Omental fat pad (tissue), 4 donors: ENCODE results near the gene RDH16. TPM values are rescaled to one million over a fixed set of nuclear protein-coding genes. Genes with fewer than 3 reads are reported as not detected.

Experiments used
- ATAC-seq: fragments of 150-250 bp; one replicate; pipeline ENCODE4 v1.9.1; 2016; ENCODE audit warnings: mild to moderate bottlenecking, moderate library complexity; ENCODE audit not compliant: low FRiP score
- DNase-seq: peaks from one replicate; pipeline ENCODE4 v3.0.0-alpha.2; 2019; ENCODE audit warnings: low spot score
- total RNA-seq, 4 donors: library from RNA; depleted of rRNA; stranded (reverse); fragments of >200 nt; gene quantifications; one replicate each; pipeline ENCODE4 v1.1.0, GENCODE V29; 2016
- TF ChIP-seq, protein P1 (sequence below), 3 donors: fragments of 450-650 bp; IDR thresholded peaks; one replicate each; pipeline ENCODE4 v1.5.1; 2016 to 2017; ENCODE audit warnings: antibody characterized with exemption in 3 of 3, mild to moderate bottlenecking in 3 of 3, moderate library complexity in 2 of 3

RDH16 gene
- total RNA-seq, 4 donors from 2014 or later: 0.36 to 0.56 (median 0.47) TPM; not detected in 1

DNA sequence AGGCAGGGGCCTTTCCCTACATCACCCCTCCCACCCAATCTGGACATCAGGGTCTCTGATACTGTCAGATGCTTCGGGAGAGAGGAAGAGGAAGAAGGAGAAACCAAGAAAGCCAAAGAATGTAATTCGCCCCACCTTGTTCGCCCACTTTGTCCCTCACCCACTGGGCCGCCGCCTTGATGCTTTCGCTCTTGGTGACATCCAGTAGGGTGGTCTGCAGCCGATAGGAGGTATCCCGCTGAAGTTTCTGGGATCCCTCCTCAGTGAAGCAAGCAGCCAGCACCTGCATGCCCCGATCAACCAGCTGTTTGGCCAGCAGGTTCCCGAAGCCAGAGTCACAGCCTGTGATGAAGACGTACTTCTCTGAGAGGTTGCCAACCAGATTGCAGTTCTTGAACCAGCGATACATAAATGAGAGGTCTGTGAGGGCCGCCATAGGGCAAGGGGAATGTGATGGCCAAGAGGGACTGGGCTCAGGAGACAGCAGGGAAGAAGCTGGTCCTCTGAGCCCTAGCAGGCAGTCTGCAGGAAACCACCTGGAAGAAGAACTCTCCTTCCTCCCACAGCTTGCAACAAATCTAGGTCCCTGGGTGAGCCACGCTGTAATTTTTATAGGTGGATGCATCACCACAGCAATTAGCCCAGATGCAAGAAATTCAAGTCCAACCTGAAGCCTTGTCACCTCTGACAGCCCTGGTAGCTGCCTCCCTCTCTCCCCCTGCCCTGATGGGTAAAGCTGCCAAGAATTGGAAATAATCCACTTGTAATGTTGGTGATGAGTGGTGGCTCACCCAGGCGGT is 23.4 kb downstream of the RDH16 start, which contains the start of gene SDR9C7:
SDR9C7 (minus strand) TSS at position 583 of the 800 bp plus-strand sequence; CDS start at position 436, 147 bp downstream.
- DNase-seq (no peak), ATAC-seq (no peak)
- TF ChIP-seq, protein P1, sequence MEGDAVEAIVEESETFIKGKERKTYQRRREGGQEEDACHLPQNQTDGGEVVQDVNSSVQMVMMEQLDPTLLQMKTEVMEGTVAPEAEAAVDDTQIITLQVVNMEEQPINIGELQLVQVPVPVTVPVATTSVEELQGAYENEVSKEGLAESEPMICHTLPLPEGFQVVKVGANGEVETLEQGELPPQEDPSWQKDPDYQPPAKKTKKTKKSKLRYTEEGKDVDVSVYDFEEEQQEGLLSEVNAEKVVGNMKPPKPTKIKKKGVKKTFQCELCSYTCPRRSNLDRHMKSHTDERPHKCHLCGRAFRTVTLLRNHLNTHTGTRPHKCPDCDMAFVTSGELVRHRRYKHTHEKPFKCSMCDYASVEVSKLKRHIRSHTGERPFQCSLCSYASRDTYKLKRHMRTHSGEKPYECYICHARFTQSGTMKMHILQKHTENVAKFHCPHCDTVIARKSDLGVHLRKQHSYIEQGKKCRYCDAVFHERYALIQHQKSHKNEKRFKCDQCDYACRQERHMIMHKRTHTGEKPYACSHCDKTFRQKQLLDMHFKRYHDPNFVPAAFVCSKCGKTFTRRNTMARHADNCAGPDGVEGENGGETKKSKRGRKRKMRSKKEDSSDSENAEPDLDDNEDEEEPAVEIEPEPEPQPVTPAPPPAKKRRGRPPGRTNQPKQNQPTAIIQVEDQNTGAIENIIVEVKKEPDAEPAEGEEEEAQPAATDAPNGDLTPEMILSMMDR (IDR thresholded peaks at IDR 0.05): no peak

DNA sequence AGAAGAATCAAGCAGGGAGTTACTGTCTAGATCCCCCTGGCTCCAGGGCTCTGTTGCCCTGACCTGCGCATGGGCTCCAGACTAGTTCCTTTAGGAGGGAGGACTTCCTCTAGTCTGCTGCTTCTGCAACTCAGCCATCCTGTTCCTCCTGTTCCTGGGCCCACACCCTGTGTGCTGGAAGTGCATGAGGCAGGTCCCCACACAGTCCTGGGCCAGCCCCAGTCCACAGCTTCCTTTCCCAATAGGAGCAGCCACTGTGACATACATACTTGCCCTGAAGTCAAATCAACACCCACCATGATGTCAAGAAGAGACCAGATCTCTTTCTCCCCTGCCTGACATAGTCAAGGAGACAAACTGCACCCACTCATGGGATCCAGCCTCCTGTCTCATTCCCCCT is 24.5 kb downstream of the RDH16 start:
- DNase-seq (no peak), ATAC-seq (no peak)
- TF ChIP-seq, protein P1 (IDR thresholded peaks at IDR 0.05): no peak

DNA sequence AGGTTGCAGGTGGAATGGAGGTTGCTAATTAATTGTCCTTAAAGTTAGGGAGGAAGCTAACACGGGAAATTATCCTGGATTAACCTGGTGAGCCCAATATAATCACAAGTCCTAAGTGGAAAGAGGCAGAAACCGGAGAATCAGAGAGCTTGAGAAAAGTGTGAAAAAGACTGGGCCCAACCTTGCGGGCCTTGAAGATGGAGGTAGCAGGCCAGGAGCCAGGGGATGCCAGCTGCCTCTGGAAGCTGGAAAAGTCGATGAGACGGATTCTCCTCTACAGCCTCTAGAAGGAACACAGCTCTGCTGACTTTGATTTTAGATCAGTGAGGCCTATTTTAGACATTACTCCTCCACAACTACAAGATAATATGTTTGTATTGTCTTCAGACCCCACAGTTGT is 25.3 kb downstream of the RDH16 start:
- no peak for ATAC-seq
- DNase-seq: no peak
- TF ChIP-seq, protein P1 (IDR thresholded peaks at IDR 0.05): no peak

DNA sequence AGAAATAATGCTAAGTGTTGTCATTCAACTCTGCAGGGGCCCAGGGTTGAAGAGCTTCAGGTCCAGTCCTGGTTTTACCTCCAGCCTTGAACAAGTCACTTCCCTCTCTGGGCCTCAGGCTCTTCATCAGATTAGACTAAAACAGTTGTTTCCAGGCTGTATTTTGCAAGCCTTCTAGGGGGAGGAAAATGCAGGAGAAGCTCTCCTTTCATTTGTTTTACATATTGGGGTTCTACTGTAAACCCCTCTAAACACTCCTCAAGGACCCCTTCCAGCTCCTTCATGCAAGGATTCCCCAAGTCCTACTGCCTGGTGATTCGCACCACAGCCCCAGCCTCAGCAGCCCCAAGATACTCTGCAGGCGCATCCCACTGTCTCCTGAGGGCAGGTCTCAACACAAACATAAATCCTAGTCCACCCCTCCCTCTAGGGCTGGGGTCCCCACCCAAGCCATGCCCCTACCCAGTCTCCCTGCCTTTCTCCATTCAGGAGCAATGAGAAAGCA is 25.9 kb downstream of the RDH16 start:
- TF ChIP-seq, protein P1 (IDR thresholded peaks at IDR 0.05): no peak
- DNase-seq: no peak
- ATAC-seq: no peak

DNA sequence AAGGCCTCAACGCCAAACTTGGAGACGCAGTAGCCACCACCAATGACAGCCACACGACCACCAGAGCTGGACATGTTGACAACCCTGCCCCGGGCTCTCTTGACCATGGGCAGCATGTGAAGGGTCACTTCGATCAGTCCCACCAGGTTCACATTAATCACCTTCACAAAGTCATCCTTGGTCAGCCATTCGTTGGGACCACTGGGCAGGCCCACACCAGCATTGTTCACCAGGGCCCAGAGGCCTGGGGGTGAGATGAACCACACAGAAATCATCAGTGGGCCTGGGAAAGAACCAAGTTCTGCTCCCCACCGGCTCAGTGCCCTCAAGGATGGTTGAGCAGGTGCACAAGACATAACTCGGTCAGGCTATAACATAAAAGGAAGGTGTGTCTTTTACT is 27.2 kb downstream of the RDH16 start:
- ATAC-seq: no peak

DNA sequence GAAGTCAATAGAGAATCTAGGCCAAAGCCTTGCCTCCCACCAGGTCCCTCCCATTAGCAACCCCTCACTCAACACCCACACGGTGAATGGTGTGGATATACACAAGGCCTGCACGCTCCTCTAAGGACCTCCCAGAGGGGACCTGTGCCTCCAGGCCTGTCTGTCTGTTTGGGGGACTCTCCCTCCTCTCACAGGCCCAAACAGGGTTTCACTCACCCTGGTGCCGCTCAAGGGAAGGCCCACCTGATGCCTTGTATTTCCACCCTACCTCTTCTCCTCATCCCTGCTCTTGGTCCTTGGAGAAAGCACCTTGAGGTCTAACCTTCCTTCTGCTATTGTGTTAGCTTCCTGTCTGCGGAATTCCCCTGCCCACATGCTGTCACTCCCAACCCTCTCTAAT is 27.6 kb downstream of the RDH16 start:
- no peak for DNase-seq

More for the DNA sequence above, 27.2 kb downstream of the RDH16 start:
- TF ChIP-seq, protein P1 (IDR thresholded peaks at IDR 0.05): no peak
- no peak for DNase-seq

More for the DNA sequence above, 27.6 kb downstream of the RDH16 start:
- no peak for ATAC-seq
- TF ChIP-seq, protein P1 (IDR thresholded peaks at IDR 0.05): no peak
